Motor neuron (in vitro differentiated cells): ENCODE measurements around the gene SLC25A20. TPM values are rescaled to one million over a fixed set of nuclear protein-coding genes. Genes with fewer than 3 reads are reported as not detected.
A peak's percentile ranks its signal among the peaks of the same experiment; 100 is the strongest.
"Not testable (repeated sequence)": the region's sequence is repeated elsewhere in the genome, so short reads cannot be mapped to it uniquely, and the experiment has no call there.

Experiments
- ATAC-seq, 8 experiments: fragments of 200-7000 bp; cut with Tn5 transposase; replicated peaks in 6 of 8; 2 replicates each; pipeline ENCODE4 v1.8.0; 2021; ENCODE audit warnings: mild to moderate bottlenecking in 8 of 8, moderate library complexity in 8 of 8
- H3K27ac ChIP-seq, 2 donors: fragments of 250-450 bp; sonication (Bioruptor Pico); 2 replicates each; pipeline ENCODE4 v1.9.0; 2021; ENCODE audit warnings: antibody characterized with exemption in 2 of 2, mild to moderate bottlenecking in 2 of 2, moderate library complexity in 1 of 2
- H3K4me1 ChIP-seq, 2 donors: fragments of 250-450 bp; sonication (Bioruptor Pico); replicated peaks in 1 of 2; 2 replicates each; pipeline ENCODE4 v1.6.1; 2021; ENCODE audit warnings: antibody characterized with exemption in 2 of 2, mild to moderate bottlenecking in 2 of 2, moderate library complexity in 1 of 2
- H3K4me3 ChIP-seq, 5 donors: fragments of 250-450 bp; sonication (Bioruptor Pico); 2 replicates each; pipeline ENCODE4 v1.9.0; 2021; ENCODE audit warnings: antibody characterized with exemption in 5 of 5, mild to moderate bottlenecking in 5 of 5, moderate library complexity in 4 of 5
- WGBS, 10 experiments: fragments of 450-650 bp; shearing (Covaris generic); methylation state at CpG; one replicate each; pipeline ENCODE4 v1.0.0; 2022; 5-methylcytosine and 5-hydroxymethylcytosine counted together
- in situ Hi-C, 9 experiments: fragments of 400-800 bp; cut with MboI; loops; one replicate each; pipeline ENCODE4 v1.15.0; 2021; ENCODE audit warnings: low sequenced_read_pairs in 9 of 9, low pct_unique_long_range_greater_than_20kb in 2 of 9; ENCODE audit not compliant: unreplicated experiment in 9 of 9
- total RNA-seq, 8 experiments: library from RNA; unstranded; fragments of 300-600 nt; gene quantifications; 2 replicates each; pipeline versions ENCODE4 v1.2.3 to v1.2.4, GENCODE V29; 2022

The SLC25A20 gene
- total RNA-seq, 8 experiments from 2014 or later = 7.8 to 22.6 (median 17.9) TPM

- Histone ChIP-seq H3K4me1 (no peaks in the 10 kb centered on the region), H3K27ac (no peak overlapping the region), H3K4me3 (no peak overlapping the region)
- WGBS, 10 experiments = 87 to 100% (median 95%) methylated on average over 1 to 8 of the region's 11 CpGs; no CpG with 5 or more reads in 4 of the 10 experiments
- ATAC-seq = peak in 2 of 8 experiments; percentile 48 to 68
- in situ Hi-C loops = no loop called here
These were observed 28.0 kb upstream of the SLC25A20 start for GRCh38 chr3:48926425-48927392.

GRCh38 chr3:48919215-48920138 lies 20.8 kb upstream of the SLC25A20 start:
- peak overlapping the region; percentile 84 to 95 for H3K27ac ChIP-seq
- in situ Hi-C loops = no loop called here
- ATAC-seq = peak; percentile 8 to 30 (median 20)
- H3K4me3 ChIP-seq = peak overlapping the region; percentile 66 to 98 (median 85)
- 0 to 10% (median 3%) methylated on average over 3 to 22 of the region's 54 CpGs for WGBS, 10 experiments
- peaks cover 5 to 7% of the 10 kb centered on the region in 2 donors for H3K4me1 ChIP-seq

- Histone ChIP-seq H3K27ac (peak within 1 kb of the TSS; percentile 84 to 95), H3K4me1 (peaks cover 5 to 7% of the 10 kb centered on the region in 2 donors), H3K4me3 (peak within 1 kb of the TSS; percentile 66 to 98 (median 85))
- in situ Hi-C loops = no loop called here
- whole genome bisulfite sequencing, 10 experiments = 0 to 1% (median 0%) methylated on average over 1 to 30 of the region's 97 CpGs; no CpG with 5 or more reads in 3 of the 10 experiments
- peak; percentile 89 to 95 (median 92) for ATAC-seq
These were observed 19.9 kb upstream of the SLC25A20 start, which contains the start of gene ARIH2 for GRCh38 chr3:48918388-48919214. Gene ARIH2 (plus strand): TSS chr3:48918842. CDS start chr3:48927559, 8,717 bp downstream.

- in situ Hi-C loops = no loop called here
- WGBS, 10 experiments = 60 to 86% (median 67%) methylated on average over 1 of the region's 1 CpG; no CpG with 5 or more reads in 6 of the 10 experiments
- no peak overlapping the region for H3K27ac ChIP-seq
- H3K4me1 ChIP-seq = peaks cover 5 to 7% of the 10 kb centered on the region in 2 donors
- peak in 3 of 8 experiments; percentile 8 to 32 (median 9) for ATAC-seq
- no peak overlapping the region for H3K4me3 ChIP-seq
These were observed 16.6 kb upstream of the SLC25A20 start for GRCh38 chr3:48915296-48915695.

GRCh38 chr3:48907026-48907425 lies 8.3 kb upstream of the SLC25A20 start:
- 87 to 100% (median 95%) methylated on average over 1 to 10 of the region's 13 CpGs; no CpG with 5 or more reads in 3 of the 10 experiments for WGBS, 10 experiments
- in situ Hi-C loops, H3K27ac ChIP-seq, H3K4me1 ChIP-seq, ATAC-seq, H3K4me3 ChIP-seq: not testable (repeated sequence)

GRCh38 chr3:48899273-48899672 lies 591 bp upstream of the SLC25A20 start:
- peaks cover 4 to 7% of the 10 kb centered on the region in 2 donors for H3K4me1 ChIP-seq
- no peak for ATAC-seq
- H3K4me3 ChIP-seq = peak overlapping the region in 3 of 5 donors; percentile 53 to 74 (median 56)
- WGBS, 10 experiments = 39 to 100% (median 87%) methylated on average over 2 to 4 of the region's 4 CpGs; no CpG with 5 or more reads in 1 of the 10 experiments
- in situ Hi-C loops = no loop called here
- H3K27ac ChIP-seq = no peak overlapping the region

GRCh38 chr3:48897460-48898376 lies 964 bp downstream of the SLC25A20 start:
- 35 to 87% (median 66%) methylated on average over 4 to 10 of the region's 17 CpGs; no CpG with 5 or more reads in 2 of the 10 experiments for WGBS, 10 experiments
- Histone ChIP-seq H3K4me1 (peaks cover 4 to 7% of the 10 kb centered on the region in 2 donors), H3K27ac (peak overlapping the region in 1 of 2 donors; percentile 65), H3K4me3 (peak overlapping the region; percentile 36 to 74 (median 53))
- in situ Hi-C loops = no loop called here
- ATAC-seq = peak in 5 of 8 experiments; percentile 9 to 30 (median 17)

- Histone ChIP-seq H3K4me1 (peaks cover 4 to 7% of the 10 kb centered on the region in 2 donors), H3K27ac (no peak overlapping the region), H3K4me3 (no peak overlapping the region)
- ATAC-seq = no peak
- WGBS, 10 experiments = 86 to 100% (median 100%) methylated on average over 1 to 2 of the region's 2 CpGs; no CpG with 5 or more reads in 4 of the 10 experiments
- in situ Hi-C loops = no loop called here
These were observed 1.7 kb downstream of the SLC25A20 start for GRCh38 chr3:48896936-48897335.

GRCh38 chr3:48894516-48894915 lies 4.2 kb downstream of the SLC25A20 start:
- no peak for ATAC-seq
- Histone ChIP-seq H3K4me1 (peaks cover 4 to 7% of the 10 kb centered on the region in 2 donors), H3K4me3 (no peak overlapping the region), H3K27ac (no peak overlapping the region)
- WGBS, 10 experiments = 80 to 100% (median 96%) methylated on average over 1 to 6 of the region's 6 CpGs; no CpG with 5 or more reads in 2 of the 10 experiments
- in situ Hi-C loops = no loop called here

- Histone ChIP-seq H3K4me1 (no peaks in the 10 kb centered on the region), H3K4me3 (no peak overlapping the region), H3K27ac (no peak overlapping the region)
- in situ Hi-C loops = no loop called here
- ATAC-seq = no peak
- WGBS, 10 experiments = 75 to 100% (median 86%) methylated on average over 1 to 6 of the region's 8 CpGs; no CpG with 5 or more reads in 1 of the 10 experiments
These were observed 7.1 kb downstream of the SLC25A20 start for GRCh38 chr3:48891606-48892005.

- in situ Hi-C loops = no loop called here
- ATAC-seq = no peak
- H3K4me3 ChIP-seq = no peak overlapping the region
- no peaks in the 10 kb centered on the region for H3K4me1 ChIP-seq
- H3K27ac ChIP-seq = no peak overlapping the region
These were observed 12.9 kb downstream of the SLC25A20 start for GRCh38 chr3:48885753-48886152.
